PC-3 (cell line): Measurements from ENCODE around the gene FAM221B. TPM values are rescaled to one million over a fixed set of nuclear protein-coding genes. Genes with fewer than 3 reads are reported as not detected.

ENCODE experiments used
- ATAC-seq: fragments of 200-7000 bp; cut with Tn5 transposase; 2 replicates; pipeline ENCODE4 v1.9.1; 2020; ENCODE audit warnings: mild to moderate bottlenecking, moderate library complexity
- BruUV-seq: library from RNA; stranded (reverse); fragments of 400-500 nt; replicated peaks from 2 replicates; lab custom pipeline; 2021; lab: Mats Ljungman, UMichigan
- CTCF ChIA-PET: fragments of 300-600 bp; sonication (Branson Sonifier 250); formaldehyde crosslinking; loops from one replicate; lab custom pipeline; 2022; ENCODE audit warnings: antibody characterized with exemption; lab: Charles Lee
- POLR2A ChIA-PET: fragments of 300-600 bp; sonication (Branson Sonifier 250); formaldehyde crosslinking; loops from one replicate; lab custom pipeline; 2022; ENCODE audit warnings: antibody characterized with exemption; ENCODE audit not compliant: unreplicated experiment; lab: Charles Lee
- DNase-seq: peaks from one replicate; pipeline ENCODE4 v3.0.0-alpha.2; 2015
- H2AFZ ChIP-seq: fragments of 300-600 bp; sonication (generic); 2 replicates; pipeline ENCODE4 v1.6.0; 2016; ENCODE audit warnings: antibody characterized with exemption, low read length
- H3F3A ChIP-seq: fragments of 300-600 bp; sonication (generic); one replicate; pipeline ENCODE4 v1.6.0; 2017; ENCODE audit warnings: antibody characterized with exemption, low read length, control low read depth, mild to moderate bottlenecking; ENCODE audit not compliant: unreplicated experiment
- H3K27ac ChIP-seq: fragments of 300-600 bp; sonication (generic); 2 replicates; pipeline ENCODE4 v1.5.1; 2016; ENCODE audit warnings: mild to moderate bottlenecking, low read length
- H3K27me3 ChIP-seq: fragments of 300-600 bp; sonication (generic); 2 replicates; pipeline ENCODE4 v1.6.1; 2016; ENCODE audit warnings: low read length, mixed read lengths
- H3K36me3 ChIP-seq: fragments of 300-600 bp; sonication (generic); 2 replicates; pipeline ENCODE4 v1.6.1; 2016; ENCODE audit warnings: low read depth, mixed run types, low read length, mixed read lengths
- H3K4me1 ChIP-seq: fragments of 300-600 bp; sonication (generic); 2 replicates; pipeline ENCODE4 v1.5.1; 2016; ENCODE audit warnings: low read length; ENCODE audit not compliant: insufficient read depth
- H3K4me2 ChIP-seq: fragments of 300-600 bp; sonication (generic); 2 replicates; pipeline ENCODE4 v1.6.0; 2016; ENCODE audit warnings: low read length
- H3K4me3 ChIP-seq: fragments of 300-600 bp; sonication (generic); 2 replicates; pipeline ENCODE4 v1.5.1; 2016; ENCODE audit warnings: mild to moderate bottlenecking, low read length, mixed read lengths
- H3K79me2 ChIP-seq: fragments of 300-600 bp; sonication (generic); 2 replicates; pipeline ENCODE4 v1.6.1; 2017; ENCODE audit warnings: low read length, mixed read lengths
- H3K9ac ChIP-seq: fragments of 300-600 bp; sonication (generic); 2 replicates; pipeline ENCODE4 v1.6.0; 2016; ENCODE audit warnings: mild to moderate bottlenecking, low read length
- H3K9me2 ChIP-seq: fragments of 300-600 bp; sonication (generic); replicated peaks from 2 replicates; pipeline ENCODE4 v1.6.1; 2016; ENCODE audit warnings: mixed run types, low read length, mixed read lengths
- H3K9me3 ChIP-seq: fragments of 300-600 bp; sonication (generic); 2 replicates; pipeline ENCODE4 v1.6.1; 2016; ENCODE audit warnings: low read length, mixed read lengths
- H4K20me1 ChIP-seq: fragments of 300-600 bp; sonication (generic); 2 replicates; pipeline ENCODE4 v1.6.1; 2016; ENCODE audit warnings: low read length, mixed read lengths
- EZH2 ChIP-seq: fragments of 300-600 bp; sonication (generic); IDR thresholded peaks from one replicate; pipeline ENCODE4 v1.6.1; 2017; ENCODE audit warnings: antibody characterized with exemption, mild to moderate bottlenecking, low read length; ENCODE audit not compliant: unreplicated experiment
- EZH2phosphoT487 ChIP-seq: fragments of 300-600 bp; sonication (generic); IDR thresholded peaks from 2 replicates; pipeline ENCODE4 v1.6.1; 2018; ENCODE audit warnings: mild to moderate bottlenecking, antibody characterized with exemption, low read length, borderline replicate concordance
- intact Hi-C: fragments of 100-400 bp; cut with micrococcal nuclease; formaldehyde crosslinking; loops from 2 replicates; pipeline ENCODE4 v1.9.0; 2023
- total RNA-seq: library from RNA; depleted of rRNA; stranded (reverse); fragments of >200 nt; gene quantifications from 2 replicates; pipeline ENCODE4 v1.2.3, GENCODE V29; 2014
- TF ChIP-seq, protein P1 (sequence below): fragments of 300-600 bp; sonication (generic); conservative IDR thresholded peaks from 2 replicates; pipeline ENCODE4 v1.5.1; 2017; ENCODE audit warnings: antibody characterized with exemption, low read depth, mild to moderate bottlenecking, low read length

The FAM221B gene
- total RNA-seq, 1 experiment from 2014 or later: not detected

DNA sequence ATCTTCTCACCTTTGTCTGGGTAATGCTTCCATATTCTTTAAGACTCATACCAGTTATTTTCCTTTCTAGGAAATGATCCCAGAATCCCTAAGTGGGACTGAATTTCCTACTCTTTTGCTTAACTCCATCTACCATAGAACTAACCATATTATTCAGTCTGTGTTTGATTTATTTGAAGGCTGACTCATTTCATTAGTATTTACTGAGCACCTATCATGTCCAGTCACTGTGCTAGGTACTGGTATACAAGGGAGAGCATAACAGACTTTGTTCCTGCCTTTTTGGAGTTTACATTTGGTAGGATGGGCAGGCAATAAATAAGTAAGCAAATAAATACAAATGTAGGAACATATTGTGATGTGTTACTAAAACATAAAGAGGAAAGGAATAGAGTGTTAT, 32.8 kb downstream of the FAM221B start:
- H3K9me2 ChIP-seq: no peaks in the 10 kb centered on the region
- no peaks in the 10 kb centered on the region for H3K9me3 ChIP-seq
- H3K79me2 ChIP-seq: no peaks in the 10 kb centered on the region
- POLR2A ChIA-PET: no interaction called here
- peak overlapping the region; percentile 47 for H3K4me2 ChIP-seq
- TF ChIP-seq EZH2phosphoT487: no peak
- no peak overlapping the region for H2AFZ ChIP-seq
- peak; percentile 77 for ATAC-seq
- no TSS peak for BruUV-seq
- intact Hi-C loops: loop anchor here (1.0 to 10.0 kb wide), 2 partner anchors 20 to 141 kb away; partner anchors contain the start of genes CCDC107, HINT2, RMRP and SIT1
- peak overlapping the region; percentile 60 for H3K27ac ChIP-seq
- no peaks in the 10 kb centered on the region for H3K27me3 ChIP-seq
- no peak overlapping the region for H3K4me3 ChIP-seq
- no peaks in the 10 kb centered on the region for H4K20me1 ChIP-seq
- peaks cover 41% of the 10 kb centered on the region for H3K4me1 ChIP-seq
- H3F3A ChIP-seq: peaks cover 7% of the 10 kb centered on the region
- no peaks in the 10 kb centered on the region for H3K36me3 ChIP-seq
- CTCF ChIA-PET: interaction anchor here (1.0 kb wide), 1 partner anchor 87 kb away, joined by 3 read pairs; no protein-coding TSS in a partner anchor
- H3K9ac ChIP-seq: no peak overlapping the region
- peak; percentile 67 for DNase-seq

DNA sequence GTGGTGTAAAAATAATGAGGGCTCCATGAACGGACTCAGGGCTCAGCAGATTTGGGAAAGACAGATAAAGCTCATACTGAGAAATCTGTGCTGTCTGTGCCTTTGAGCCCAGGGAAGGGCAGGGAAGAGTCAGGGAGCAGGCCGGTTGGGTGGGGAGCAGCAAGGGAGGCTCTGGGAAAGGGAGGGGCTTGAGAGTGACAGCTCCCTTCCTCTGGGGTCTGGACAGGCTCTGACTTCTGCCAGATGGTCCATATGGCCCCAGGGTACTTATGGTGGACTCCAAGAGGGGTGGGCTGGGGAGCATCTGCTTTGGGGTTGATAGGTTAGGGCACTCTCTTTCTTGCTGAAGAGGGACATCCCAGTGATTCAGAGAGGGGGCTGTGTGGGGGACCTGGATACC, 35.1 kb downstream of the FAM221B start:
- H3K4me2 ChIP-seq: no peak overlapping the region
- H3K4me3 ChIP-seq: no peak overlapping the region
- no TSS peak for BruUV-seq
- ATAC-seq (no peak), DNase-seq (no peak)
- H3F3A ChIP-seq: no peaks in the 10 kb centered on the region
- H3K4me1 ChIP-seq: peaks cover 33% of the 10 kb centered on the region
- CTCF ChIA-PET: no interaction called here
- H3K27me3 ChIP-seq: no peaks in the 10 kb centered on the region
- H3K9me2 ChIP-seq: no peaks in the 10 kb centered on the region
- no peak overlapping the region for H3K27ac ChIP-seq
- no peaks in the 10 kb centered on the region for H3K9me3 ChIP-seq
- H4K20me1 ChIP-seq: no peaks in the 10 kb centered on the region
- TF ChIP-seq, protein P1, sequence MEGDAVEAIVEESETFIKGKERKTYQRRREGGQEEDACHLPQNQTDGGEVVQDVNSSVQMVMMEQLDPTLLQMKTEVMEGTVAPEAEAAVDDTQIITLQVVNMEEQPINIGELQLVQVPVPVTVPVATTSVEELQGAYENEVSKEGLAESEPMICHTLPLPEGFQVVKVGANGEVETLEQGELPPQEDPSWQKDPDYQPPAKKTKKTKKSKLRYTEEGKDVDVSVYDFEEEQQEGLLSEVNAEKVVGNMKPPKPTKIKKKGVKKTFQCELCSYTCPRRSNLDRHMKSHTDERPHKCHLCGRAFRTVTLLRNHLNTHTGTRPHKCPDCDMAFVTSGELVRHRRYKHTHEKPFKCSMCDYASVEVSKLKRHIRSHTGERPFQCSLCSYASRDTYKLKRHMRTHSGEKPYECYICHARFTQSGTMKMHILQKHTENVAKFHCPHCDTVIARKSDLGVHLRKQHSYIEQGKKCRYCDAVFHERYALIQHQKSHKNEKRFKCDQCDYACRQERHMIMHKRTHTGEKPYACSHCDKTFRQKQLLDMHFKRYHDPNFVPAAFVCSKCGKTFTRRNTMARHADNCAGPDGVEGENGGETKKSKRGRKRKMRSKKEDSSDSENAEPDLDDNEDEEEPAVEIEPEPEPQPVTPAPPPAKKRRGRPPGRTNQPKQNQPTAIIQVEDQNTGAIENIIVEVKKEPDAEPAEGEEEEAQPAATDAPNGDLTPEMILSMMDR: no peak
- TF ChIP-seq EZH2 (no peak), EZH2phosphoT487 (no peak)
- no peaks in the 10 kb centered on the region for H3K36me3 ChIP-seq
- intact Hi-C loops: loop anchor here (10.0 kb wide), 1 partner anchor 139 kb away; the partner anchor contains the start of genes CCDC107, RMRP and SIT1
- POLR2A ChIA-PET: no interaction called here
- H2AFZ ChIP-seq: no peak overlapping the region
- H3K79me2 ChIP-seq: no peaks in the 10 kb centered on the region
- H3K9ac ChIP-seq: no peak overlapping the region

DNA sequence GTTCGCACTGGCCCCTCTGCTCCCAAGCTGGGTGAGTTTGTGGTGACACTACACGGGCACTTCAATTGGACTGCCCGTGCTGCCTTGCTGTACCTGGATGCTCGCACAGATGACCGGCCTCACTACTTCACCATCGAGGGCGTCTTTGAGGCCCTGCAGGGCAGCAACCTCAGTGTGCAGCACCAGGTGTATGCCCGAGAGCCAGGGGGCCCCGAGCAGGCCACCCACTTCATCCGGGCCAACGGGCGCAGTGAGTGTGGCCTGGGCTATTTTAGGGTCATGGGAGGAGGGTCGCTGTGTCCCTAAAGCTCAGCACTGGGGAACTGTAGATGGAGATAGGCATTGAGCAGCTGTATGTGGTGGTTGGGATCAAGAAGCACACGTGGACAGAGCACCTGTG, 35.7 kb downstream of the FAM221B start:
- H3K9me2 ChIP-seq: no peaks in the 10 kb centered on the region
- no peak overlapping the region for H3K9ac ChIP-seq
- TF ChIP-seq EZH2phosphoT487 (no peak), EZH2 (no peak)
- TF ChIP-seq, protein P1: no peak
- H3K9me3 ChIP-seq: no peaks in the 10 kb centered on the region
- no peaks in the 10 kb centered on the region for H3F3A ChIP-seq
- no peak overlapping the region for H2AFZ ChIP-seq
- H3K27ac ChIP-seq: no peak overlapping the region
- H3K4me1 ChIP-seq: peaks cover 26% of the 10 kb centered on the region
- H3K36me3 ChIP-seq: no peaks in the 10 kb centered on the region
- H3K27me3 ChIP-seq: no peaks in the 10 kb centered on the region
- H3K4me3 ChIP-seq: no peak overlapping the region
- ChIA-PET POLR2A (no interaction called here), CTCF (no interaction called here)
- no peak for DNase-seq
- intact Hi-C loops: loop anchor here (10.0 kb wide), 1 partner anchor 138 kb away; the partner anchor contains the start of genes CCDC107, RMRP and SIT1
- BruUV-seq: TSS peak; percentile 21
- H3K79me2 ChIP-seq: no peaks in the 10 kb centered on the region
- no peak for ATAC-seq
- no peaks in the 10 kb centered on the region for H4K20me1 ChIP-seq
- H3K4me2 ChIP-seq: no peak overlapping the region
